Stimulated activated CD4-positive, alpha-beta T cell treated with anti-CD3 and anti-CD28 coated beads, TNF-alpha, amount 100 ng/mL, for 4 hours (primary cell): ENCODE measurements around the gene HOXC6.

Experiments used
- DNase-seq, 3 experiments: peaks; one replicate each; pipeline ENCODE4 v3.0.0-alpha.2; 2020; ENCODE audit warnings: low read depth in 3 of 3

HOXC6 gene

DNA sequence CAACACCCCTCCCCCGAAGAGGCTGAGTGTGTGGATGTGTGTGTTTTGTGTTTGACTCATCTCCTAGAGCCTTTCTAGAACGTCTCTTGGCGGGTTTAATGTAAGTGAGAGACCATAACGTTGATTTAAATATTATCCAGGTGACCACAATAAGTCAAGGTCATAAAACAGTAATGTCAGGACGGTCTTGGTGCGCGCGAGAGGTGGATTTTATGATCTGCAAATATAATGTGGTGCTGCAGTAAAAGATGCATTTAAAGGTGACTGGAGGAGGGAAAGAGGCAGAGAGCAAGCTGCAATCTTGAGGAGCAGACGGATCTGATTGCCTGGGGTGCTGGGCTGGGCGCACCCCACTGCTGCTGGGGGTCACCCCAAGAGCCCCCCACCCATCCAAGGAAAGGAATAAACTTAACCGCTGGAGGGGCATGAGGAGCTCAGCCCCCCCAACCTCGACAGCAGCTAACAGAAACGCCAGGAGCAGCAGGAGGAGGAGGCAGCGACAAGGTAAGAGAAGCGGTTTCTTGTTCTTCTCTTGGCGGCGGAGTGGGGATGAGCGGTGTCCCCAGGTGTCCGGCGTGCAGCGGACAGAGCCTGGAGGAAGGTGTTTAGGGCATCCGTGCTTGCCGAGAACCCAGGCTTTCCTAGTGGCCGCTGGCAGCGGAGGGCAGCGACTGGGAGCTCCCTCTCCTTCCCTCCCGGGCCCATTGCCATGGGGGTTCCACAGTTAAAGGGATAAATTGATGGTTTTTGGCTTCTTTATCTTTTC is 37.7 kb upstream of the HOXC6 start:
- no peak for DNase-seq

DNA sequence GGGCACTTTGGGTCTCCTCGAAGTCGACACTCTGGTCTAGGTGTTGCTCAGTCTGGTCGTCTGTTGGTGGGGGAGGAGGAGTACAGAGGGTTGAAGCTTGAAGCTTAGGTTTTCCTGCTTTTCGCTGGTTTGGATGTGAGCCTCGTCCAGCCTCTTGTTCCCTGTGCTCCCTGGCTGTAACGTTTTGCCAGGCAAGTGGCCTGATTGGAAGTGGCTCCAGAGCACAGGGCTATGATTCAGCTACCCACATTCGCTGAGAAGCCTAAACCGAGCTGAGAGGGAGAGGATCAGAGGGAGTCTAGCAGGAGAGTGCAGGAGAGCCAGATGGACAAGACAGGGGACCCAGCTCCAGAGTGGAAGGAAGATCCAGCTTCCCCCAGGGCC is 37.2 kb upstream of the HOXC6 start:
- DNase-seq = no peak

DNA sequence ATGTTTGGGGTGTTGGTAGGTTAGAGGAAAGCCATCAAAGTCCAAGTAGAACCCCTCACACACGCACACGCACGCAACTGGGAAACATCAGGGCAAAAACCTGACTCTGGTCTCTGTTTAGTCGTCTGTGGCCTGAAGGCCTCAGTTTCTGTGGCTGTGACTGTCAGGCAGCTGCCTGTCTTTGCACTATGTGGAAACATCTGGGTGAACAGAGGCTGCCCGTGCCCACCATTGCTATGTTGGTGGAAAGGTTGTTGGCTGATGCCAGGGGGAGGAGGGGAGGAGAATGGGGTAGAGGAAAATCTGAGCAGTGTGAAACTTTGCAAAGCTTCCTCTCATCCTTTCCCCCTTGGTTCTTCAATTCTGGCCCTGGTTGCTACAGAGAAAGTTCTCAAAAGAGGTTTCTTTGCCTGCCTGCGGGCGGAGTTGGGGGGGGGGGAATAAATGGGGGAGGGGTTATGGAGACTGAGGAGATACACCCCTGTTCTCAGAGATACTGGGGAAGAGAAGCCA is 35.8 kb upstream of the HOXC6 start:
- no peak for DNase-seq

DNA sequence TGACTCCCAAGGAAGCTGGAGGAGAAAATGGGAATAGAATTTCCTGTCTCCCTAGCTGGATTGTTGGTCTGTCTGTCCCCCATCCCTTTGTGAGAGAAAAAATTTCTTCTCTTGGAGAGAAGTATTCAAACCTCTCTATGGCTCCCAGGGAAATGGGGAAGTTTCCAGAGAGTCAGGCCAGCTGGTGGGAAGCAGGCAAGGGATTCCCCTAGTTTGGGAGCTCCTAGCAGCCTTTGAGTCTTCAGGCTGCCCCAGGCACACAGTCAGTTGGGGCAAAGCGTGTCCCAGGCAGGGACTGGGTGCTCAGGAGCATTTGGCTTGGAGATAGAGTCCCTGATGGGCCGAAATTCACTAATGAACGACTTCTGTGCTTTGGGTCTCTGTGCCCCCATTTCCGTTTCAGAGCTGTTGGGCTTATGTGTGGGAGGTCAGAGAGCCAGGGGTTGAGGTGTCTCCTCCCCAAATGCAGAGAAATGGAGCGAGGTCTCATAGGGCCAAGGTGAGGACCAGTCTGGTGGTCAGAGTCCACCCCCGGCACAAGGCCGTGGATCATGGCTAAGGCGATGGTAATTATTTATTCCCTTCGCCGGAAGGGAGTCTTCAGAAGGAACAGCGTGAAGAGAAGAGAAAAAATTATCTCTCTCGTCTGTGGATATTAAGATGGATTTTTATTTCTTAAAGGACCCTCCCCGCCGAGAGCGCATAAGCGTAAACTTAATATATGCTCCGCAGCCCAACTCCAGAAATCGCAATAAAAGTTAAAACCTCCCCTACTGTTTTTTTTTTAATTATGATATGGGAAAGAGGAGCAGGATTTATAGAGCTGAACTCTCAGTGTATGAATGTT is 34.9 kb upstream of the HOXC6 start:
- DNase-seq = no peak

DNA sequence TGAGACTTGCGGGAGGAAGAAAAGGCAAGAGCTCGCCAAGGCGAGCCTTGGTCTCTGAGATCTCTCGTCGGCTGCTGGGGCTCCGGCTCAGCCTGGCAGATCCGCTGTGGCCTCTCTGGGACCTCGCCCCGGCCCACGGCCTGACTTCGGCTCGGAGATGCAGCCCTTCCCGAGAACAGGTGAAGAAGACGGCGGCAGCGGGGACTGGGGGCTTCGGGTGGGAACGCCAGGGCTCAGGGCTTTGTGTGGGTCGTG is 34.3 kb upstream of the HOXC6 start:
- DNase-seq = no peak

DNA sequence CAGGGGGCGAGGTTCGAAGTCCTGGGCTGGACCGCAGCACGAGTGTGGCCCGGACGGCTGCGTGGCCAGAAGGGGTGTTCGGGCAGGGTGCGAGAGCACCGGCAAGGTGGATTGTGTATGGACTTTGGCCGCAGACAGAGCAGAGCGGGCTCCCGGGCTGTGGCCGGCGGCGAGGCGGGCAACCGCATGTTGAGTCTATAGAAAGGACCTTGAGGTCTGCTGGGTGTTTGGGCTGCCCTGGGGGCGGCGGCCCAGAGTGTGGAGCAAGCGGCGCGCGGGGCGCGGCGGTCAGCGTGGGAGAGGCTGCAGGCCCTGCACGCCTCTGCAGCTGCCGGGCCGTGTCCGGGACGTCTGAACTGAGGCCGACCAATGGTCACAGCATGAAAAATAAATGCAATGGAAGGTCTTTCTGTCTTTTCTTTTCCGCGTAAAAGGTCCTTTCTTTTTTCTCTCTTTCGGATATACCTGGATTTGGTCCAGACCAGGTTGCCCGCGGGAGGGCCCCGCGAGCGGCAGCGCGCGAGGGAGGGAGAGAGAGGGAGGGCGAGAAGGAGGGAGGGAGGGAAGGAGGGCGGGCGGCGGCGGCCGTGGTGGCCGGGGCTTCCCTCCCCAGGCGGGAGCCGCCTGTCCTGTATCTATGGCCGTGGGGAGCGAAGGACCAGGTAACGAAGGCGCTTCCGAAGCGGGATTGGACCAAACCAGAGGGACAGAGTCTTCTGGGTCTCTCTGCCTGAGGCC is 33.8 kb upstream of the HOXC6 start:
- no peak for DNase-seq

DNA sequence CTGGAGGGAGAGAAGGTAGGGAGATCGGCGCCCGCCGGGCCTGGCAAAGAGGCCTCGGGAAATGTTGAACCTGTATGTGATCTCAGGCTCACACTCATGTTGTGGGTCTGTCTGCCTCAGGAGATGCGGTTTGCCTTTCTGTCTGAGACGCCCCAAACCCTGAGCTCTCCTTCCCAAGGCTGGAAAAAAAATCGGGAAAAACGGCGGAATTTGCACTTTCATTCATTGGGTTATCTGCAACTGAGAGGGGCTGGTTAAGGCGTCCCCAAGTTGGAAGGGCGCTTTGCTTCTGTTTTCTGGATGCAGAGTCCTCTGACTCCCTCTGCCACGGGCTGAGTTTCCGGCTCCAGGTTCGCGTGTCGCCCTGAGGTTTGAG is 33.2 kb upstream of the HOXC6 start:
- no peak for DNase-seq

DNA sequence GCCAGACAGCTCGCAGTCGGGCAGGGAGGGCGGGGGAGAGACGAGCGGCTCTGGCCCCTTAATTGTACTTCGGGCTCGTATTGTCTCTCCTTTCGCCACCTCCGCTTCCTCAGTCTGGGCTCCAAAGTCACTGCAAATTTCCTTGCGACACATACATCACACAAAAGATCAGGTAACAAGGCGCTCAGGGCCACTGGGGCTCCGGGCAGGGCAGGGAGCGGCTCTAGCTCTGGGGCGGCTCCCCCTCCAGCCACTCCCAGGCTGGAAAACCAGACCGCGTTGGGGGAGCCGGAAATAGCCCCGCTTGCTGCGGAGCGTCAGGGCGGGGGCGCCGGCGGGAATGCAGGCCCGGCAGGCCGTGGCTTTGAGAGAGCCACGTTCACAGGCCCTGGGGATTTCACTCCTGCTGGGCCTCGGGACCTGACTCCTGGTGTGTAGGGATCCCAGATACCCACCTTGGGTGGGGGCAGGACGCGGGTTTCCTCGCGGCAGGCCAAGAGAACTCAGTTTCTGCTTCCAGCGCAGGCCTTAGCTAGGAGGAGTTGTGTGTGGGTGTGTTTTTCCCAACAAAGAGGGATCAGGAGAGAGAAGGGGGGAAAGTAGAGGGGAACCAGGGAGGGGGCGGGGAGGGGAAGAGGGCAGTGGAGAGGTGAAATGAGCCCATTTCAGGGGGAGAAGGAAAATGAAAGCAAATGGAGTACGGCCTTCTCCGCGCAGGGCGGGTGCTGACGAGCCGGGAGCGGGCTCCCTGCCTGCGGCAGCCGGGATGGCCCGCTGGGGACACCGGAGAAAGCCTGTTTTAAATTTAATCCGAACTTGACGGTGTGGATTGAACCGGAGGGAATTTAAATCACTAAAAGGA is 32.6 kb upstream of the HOXC6 start:
- no peak for DNase-seq

DNA sequence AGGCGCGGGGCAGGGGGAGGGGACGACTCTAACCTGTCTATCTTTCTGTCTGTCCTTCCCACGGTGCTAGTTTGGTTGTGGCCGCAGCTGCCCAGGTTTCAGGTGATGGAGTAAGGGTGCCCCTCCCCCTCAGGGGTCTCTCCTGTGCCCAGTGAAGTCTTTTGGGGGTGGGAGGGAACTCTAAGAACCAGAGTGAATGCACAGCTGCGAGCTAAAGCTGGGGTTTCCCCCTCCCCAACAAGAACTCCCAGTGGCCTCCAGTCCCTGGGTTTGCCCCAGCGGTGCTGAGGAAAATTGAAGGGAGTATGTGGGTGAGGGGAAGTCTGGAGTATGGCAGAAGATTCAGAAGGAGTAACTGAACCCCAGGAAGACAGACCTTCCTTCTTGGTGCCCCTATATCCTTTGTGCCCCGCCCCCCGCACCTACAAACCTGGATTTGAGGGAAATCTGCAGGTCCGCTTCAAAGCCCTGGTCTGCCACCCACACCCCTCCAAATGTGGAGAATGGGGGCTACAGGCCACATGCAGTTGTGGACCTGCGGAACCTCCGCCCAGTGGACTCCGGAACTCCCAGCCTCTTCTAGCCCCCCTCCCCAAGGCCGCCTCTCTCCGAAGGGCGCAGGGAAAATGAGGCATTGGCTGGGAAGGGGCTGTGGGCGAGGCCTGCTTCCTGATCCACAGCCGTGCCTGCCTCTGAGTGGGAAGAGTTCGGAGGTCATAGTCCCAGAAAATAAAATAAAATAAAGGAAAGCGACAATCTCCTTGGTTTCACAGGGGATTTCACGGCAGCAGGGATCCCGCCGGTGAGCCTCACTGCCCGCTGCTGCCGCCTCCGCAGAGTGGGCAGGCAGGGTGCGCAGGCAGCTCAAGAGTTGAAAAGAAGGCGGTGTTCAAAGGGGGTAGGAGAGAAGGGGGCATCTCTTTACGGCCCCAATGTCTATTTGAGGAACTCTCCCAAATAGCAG is 31.7 kb upstream of the HOXC6 start:
- no peak for DNase-seq

DNA sequence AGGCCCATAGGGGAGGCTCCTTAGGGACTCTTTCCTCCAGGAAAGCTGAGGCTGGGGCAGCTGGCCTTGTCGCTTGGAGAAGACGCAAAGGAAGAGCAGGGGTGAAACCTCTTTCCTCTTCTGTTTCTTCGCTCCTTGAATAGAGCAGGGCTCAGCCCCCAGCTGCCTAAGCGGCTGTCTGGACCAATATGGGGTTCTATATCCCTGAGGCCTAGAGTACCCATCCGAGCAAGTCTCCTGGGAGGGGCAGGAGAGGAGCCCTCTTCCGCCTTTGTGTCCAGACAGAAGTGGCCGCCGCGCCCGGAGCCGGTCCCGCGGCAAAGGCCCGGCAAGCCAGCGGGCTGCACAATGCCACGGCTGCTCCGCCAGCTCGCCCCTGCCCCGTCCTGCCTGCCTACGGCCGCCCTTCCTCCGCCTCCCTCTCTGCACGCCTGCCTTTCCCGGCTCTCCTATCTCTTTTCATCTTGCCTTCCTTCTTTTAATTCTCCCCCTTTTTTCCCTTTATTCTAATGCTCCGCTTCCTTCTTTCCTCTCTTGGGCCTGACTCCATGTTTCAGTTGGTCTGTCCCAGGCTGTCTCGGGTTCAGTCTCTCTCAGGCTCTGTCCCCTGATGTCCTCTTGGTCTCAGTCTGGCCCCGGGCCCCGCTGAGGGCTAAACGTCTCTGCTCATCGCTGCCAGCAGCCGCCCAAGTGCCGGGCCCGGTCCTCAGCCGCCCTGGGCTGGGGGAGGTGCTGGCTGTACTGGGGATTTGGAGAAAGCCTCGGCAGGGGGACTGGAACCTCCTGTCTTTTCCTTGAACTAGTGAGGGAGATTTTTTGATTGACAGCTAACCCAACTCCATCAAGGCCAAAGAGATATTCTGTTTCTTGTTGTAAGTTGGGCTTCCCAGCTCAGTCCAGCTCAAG is 30.8 kb upstream of the HOXC6 start:
- DNase-seq = no peak

DNA sequence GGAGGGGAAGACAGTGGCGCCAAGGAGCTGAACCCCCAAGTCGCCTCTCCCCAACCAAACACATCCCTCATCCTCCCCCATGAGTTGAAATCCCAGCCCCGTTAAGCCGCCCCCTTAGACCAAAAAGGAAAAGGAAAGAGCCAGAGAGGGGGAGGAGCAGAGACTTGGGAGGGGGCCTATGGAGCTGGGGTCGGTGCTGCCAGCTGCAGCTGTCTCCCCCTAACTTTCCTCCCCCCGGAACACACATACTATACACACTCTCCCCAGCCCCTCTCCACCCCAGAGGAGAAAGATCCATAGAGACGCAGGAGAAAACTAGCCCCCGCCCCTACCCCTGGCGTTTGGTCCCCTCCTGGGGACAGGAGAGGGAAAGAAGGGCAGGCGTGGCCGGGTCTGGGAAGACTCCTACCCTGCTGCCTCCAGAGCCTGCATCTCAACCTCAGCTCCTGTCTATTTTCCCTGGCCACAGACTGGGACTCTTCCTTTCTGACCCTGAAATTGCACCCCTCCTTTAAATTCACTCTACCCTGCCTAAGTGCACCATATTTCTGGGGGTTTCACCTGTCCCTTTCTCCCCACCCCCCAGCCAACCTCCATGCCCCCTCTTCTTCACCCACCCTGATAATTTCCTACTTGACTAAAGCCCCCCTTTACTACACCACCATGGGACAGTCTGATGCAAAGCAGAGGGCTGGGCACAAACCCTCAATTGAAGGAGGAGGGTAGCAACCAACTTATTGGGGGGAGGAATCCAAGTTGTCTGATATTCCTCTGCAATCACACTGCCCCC is 29.9 kb upstream of the HOXC6 start:
- DNase-seq = no peak

DNA sequence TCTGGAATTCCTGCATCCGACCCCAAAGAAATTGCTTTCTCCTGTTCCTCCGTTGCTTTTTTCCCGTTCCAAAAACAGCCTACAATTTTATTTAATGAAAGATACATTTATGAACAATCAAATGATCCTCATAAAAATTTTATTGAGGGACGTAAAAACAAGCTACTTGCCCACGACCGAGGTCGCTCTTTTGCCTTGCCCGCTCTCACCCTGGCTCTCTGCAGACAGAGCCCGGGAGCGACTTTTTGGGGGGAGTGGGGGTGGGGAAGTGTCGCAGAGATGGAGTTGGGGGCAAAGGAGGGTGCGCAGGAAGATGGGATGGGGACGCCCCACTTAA is 29.4 kb upstream of the HOXC6 start:
- DNase-seq = no peak

DNA sequence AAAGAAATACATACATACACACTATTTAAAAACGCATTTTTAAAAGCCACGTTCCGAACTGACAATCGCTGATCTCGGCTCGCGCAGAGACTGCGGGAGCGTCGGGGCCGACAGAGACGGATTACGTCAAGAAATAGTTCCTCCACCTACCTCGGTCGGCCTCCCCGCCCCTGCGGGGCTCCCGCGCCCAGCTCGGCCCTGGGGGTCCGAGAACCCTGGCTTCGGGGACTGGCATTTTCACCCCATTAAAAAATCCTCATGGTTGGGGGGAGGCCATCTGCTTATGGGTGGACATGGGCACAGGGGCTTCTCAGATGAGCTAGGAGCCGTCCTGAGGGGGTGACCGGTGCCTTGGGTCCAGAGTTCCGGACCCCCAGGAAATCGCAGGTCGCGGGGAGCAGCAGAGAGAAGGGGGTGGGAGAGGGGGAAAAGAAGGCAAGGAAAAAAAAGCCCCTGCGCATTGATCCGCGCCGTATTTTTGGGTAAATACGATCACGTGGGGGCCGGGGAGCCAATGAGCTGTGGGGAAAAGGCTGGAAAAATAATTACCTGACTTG is 28.6 kb upstream of the HOXC6 start:
- no peak for DNase-seq

DNA sequence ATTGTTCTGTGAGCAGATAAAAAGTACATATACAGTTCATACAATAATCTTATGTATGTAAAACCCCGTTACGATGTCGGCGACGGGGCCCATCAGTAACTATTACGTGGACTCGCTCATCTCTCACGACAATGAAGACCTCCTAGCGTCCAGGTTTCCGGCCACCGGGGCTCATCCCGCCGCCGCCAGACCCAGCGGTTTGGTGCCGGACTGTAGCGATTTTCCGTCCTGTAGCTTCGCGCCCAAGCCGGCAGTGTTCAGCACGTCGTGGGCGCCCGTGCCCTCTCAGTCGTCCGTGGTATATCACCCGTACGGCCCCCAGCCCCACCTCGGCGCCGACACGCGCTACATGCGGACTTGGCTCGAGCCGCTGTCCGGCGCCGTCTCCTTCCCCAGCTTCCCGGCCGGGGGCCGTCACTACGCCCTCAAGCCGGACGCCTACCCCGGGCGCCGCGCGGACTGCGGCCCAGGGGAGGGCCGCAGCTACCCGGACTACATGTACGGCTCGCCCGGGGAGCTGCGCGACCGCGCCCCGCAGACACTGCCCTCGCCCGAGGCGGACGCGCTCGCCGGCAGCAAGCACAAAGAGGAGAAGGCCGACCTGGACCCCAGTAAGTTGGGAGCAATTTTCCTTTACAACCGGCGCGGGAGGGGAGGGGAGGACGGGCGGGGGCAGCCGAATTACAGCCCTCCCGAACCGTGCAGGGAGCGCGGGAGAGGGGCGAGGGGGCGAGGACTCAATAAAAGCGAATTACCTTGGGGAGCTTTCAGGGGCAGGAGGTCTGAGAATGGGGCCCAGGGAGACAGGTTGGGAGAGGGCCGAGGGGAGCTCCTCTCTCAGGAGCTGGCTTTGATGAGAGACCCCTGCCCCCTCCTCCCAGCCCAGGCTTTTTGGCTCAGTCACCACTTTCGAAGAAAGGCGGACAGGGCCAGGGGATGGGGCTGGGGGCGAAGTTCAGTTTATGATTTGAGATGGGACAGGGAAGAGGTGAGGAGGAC is 27.8 kb upstream of the HOXC6 start, which contains the start of gene HOXC9:
Gene HOXC9 (plus strand): TSS at position 46 of the 999 bp plus-strand sequence. CDS start 28 bp downstream, at position 74.
- no peak for DNase-seq

DNA sequence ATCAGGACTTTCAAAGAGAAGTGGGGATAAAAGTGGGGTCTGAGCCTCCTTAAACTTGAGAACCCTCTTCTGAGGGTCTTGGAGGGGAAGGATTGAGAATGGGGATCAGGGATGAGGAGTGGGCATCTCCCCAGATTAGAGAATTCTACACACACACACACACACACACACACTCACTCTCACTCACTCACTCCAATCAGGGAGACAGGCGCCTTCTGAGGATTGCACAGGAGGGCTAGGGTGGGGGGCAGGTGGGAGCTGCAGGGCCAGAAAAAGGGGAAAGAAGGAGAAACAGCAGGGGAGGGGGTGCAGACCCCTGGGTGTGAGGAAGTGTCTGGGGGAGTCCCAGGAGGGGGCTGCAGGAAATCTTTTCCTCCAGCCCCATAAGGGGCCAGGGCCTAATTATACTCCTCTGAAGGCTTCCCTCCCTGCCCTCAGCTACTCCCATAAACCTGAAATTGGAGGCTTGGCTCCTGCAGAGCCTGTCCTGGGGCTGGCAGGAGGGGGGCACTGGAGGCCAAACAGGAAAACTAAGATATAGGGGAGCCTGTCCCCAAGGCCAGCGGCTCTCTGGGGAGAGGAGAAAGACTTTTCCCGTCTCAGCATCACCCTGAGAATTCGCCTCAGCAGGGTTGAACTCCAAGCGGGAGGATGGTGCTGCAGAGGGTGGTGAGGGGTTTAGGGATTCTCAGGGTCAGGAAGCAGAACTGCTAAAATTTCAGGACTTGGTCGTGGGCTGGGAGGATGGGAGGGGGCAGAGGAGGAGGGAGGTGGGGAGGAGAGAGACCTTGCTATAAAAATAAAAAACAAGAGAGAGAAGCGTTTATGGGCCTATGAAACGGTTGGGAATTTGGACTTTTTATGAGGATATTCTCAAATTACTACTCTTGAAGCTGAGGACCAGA is 26.7 kb upstream of the HOXC6 start:
- no peak for DNase-seq
